BE2C (cell line): Measurements from ENCODE around the gene ST14.

Experiments used
- DNase-seq: peaks from one replicate; pipeline ENCODE4 v3.0.0-alpha.2; 2020
- H3K27me3 ChIP-seq: fragments of 250-450 bp; sonication (Bioruptor Pico); 2 replicates; pipeline ENCODE4 v1.5.1; 2020; ENCODE audit warnings: mild to moderate bottlenecking
- H3K36me3 ChIP-seq: fragments of 250-450 bp; sonication (Bioruptor Pico); 2 replicates; pipeline ENCODE4 v1.5.1; 2020; ENCODE audit warnings: mild to moderate bottlenecking
- H3K4me1 ChIP-seq: fragments of 250-450 bp; sonication (Bioruptor Pico); 2 replicates; pipeline ENCODE4 v1.5.1; 2020
- H3K4me3 ChIP-seq: 2 replicates; pipeline ENCODE4 v1.5.1; 2011; ENCODE audit warnings: low read depth, low read length
- H3K9me3 ChIP-seq: fragments of 250-450 bp; sonication (Bioruptor Pico); 2 replicates; pipeline ENCODE4 v1.5.1; 2020
- CTCF ChIP-seq: IDR thresholded peaks from 2 replicates; pipeline ENCODE4 v1.5.1; 2012; ENCODE audit warnings: mild to moderate bottlenecking, low read depth, low read length

ST14 gene

GRCh38 chr11:130183878-130184610, 24.5 kb downstream of the ST14 start:
- Histone ChIP-seq H3K27me3 (no peaks in the 10 kb centered on the region), H3K4me3 (no peak overlapping the region), H3K9me3 (no peaks in the 10 kb centered on the region), H3K36me3 (no peaks in the 10 kb centered on the region), H3K4me1 (no peaks in the 10 kb centered on the region)
- TF ChIP-seq CTCF: no peak
- DNase-seq: no peak

- TF ChIP-seq CTCF: no peak
- Histone ChIP-seq H3K4me1 (no peaks in the 10 kb centered on the region), H3K36me3 (no peaks in the 10 kb centered on the region), H3K27me3 (no peaks in the 10 kb centered on the region), H3K9me3 (no peaks in the 10 kb centered on the region), H3K4me3 (no peak overlapping the region)
- DNase-seq: no peak
These were observed 27.5 kb downstream of the ST14 start for GRCh38 chr11:130187096-130187495.

- no peak for DNase-seq
- Histone ChIP-seq H3K36me3 (no peaks in the 10 kb centered on the region), H3K4me1 (no peaks in the 10 kb centered on the region), H3K9me3 (no peaks in the 10 kb centered on the region), H3K27me3 (no peaks in the 10 kb centered on the region), H3K4me3 (no peak overlapping the region)
- no peak for TF ChIP-seq CTCF
These were observed 28.5 kb downstream of the ST14 start for GRCh38 chr11:130188047-130188446.

GRCh38 chr11:130188585-130189347, 29.2 kb downstream of the ST14 start:
- Histone ChIP-seq H3K4me3 (no peak overlapping the region), H3K36me3 (no peaks in the 10 kb centered on the region), H3K4me1 (no peaks in the 10 kb centered on the region), H3K27me3 (no peaks in the 10 kb centered on the region), H3K9me3 (no peaks in the 10 kb centered on the region)
- TF ChIP-seq CTCF: no peak
- DNase-seq: no peak

GRCh38 chr11:130189492-130190210, 30.1 kb downstream of the ST14 start:
- no peak for DNase-seq
- TF ChIP-seq CTCF: no peak
- no peaks in the 10 kb centered on the region for H3K4me1 ChIP-seq
- H3K36me3 ChIP-seq: no peaks in the 10 kb centered on the region
- no peaks in the 10 kb centered on the region for H3K9me3 ChIP-seq
- H3K4me3 ChIP-seq: no peak overlapping the region
- H3K27me3 ChIP-seq: no peaks in the 10 kb centered on the region
